Vagina (tissue), 2 donors: ENCODE results near the gene EDC4. TPM values are rescaled to one million over a fixed set of nuclear protein-coding genes. Genes with fewer than 3 reads are reported as not detected.

ENCODE experiments used
- DNase-seq, 2 donors: peaks; one replicate each; pipeline ENCODE4 v3.0.0-alpha.2; 2017; ENCODE audit errors: extremely low spot score in 2 of 2
- H3K27ac ChIP-seq: fragments of 200-600 bp; sonication (generic); one replicate; pipeline ENCODE4 v1.5.1; 2019
- H3K27me3 ChIP-seq: fragments of 200-600 bp; sonication (generic); one replicate; pipeline ENCODE4 v1.5.1; 2019
- H3K36me3 ChIP-seq, 2 donors: fragments of 200-600 bp; sonication (generic); one replicate each; pipeline ENCODE4 v1.5.1; 2017 to 2019
- H3K4me1 ChIP-seq: fragments of 200-600 bp; sonication (generic); one replicate; pipeline ENCODE4 v1.5.1; 2019
- H3K4me3 ChIP-seq, 2 donors: fragments of 200-600 bp; sonication (generic); 1 replicate in 1 of 2; 2 replicates in 1 of 2; pipeline ENCODE4 v1.5.1; 2016 to 2019
- H3K9me3 ChIP-seq: fragments of 200-600 bp; sonication (generic); one replicate; pipeline ENCODE4 v1.5.1; 2019
- CTCF ChIP-seq, 3 experiments: fragments of 450-650 bp in 2 of 3; fragments of 200-600 bp in 1 of 3; sonication (generic) in 1 of 3; IDR thresholded peaks; one replicate each; pipeline ENCODE4 v1.5.1; 2017 to 2019; ENCODE audit warnings: antibody characterized with exemption in 3 of 3, mild to moderate bottlenecking in 2 of 3, moderate library complexity in 2 of 3
- POLR2A ChIP-seq, 2 donors: fragments of 450-650 bp; IDR thresholded peaks; one replicate each; pipeline ENCODE4 v1.6.1; 2017; ENCODE audit warnings: antibody characterized with exemption in 2 of 2, mild to moderate bottlenecking in 2 of 2, moderate library complexity in 2 of 2
- POLR2AphosphoS5 ChIP-seq, 2 donors: sonication (generic); formaldehyde crosslinking; IDR thresholded peaks; one replicate each; pipeline ENCODE4 v1.9.0; 2017; ENCODE audit warnings: antibody characterized with exemption in 2 of 2, mild to moderate bottlenecking in 2 of 2, low read depth in 1 of 2; ENCODE audit not compliant: insufficient read depth in 1 of 2
- intact Hi-C: fragments of 100-400 bp; cut with DNase I; formaldehyde crosslinking; loops from one replicate; pipeline ENCODE4 v1.15.1; 2023
- total RNA-seq: library from RNA; depleted of rRNA; stranded (reverse); fragments of >200 nt; gene quantifications from one replicate; pipeline ENCODE4 v1.2.3, GENCODE V29; 2016

The EDC4 gene
- total RNA-seq, 1 donor from 2014 or later = 71.9 TPM

- Histone ChIP-seq H3K9me3 (no peaks in the 10 kb centered on the region), H3K4me3 (peak overlapping the region; percentile 64 to 72), H3K36me3 (no peaks in the 10 kb centered on the region), H3K27me3 (no peaks in the 10 kb centered on the region), H3K27ac (peak overlapping the region; percentile 100), H3K4me1 (peaks cover 42% of the 10 kb centered on the region)
- intact Hi-C loops = no loop called here
- no peak for DNase-seq
- TF ChIP-seq POLR2A (IDR thresholded peaks at IDR 0.05) (no peak), CTCF (IDR thresholded peaks at IDR 0.05) (no peak), POLR2AphosphoS5 (IDR thresholded peaks at IDR 0.05; ENCODE audit: insufficient read depth in 1 of 2, low read depth in 1 of 2) (no peak)
Measured at GRCh38 chr16:67841198-67841815, 31.5 kb upstream of the EDC4 start.

- intact Hi-C loops = no loop called here
- peak within 1 kb of the TSS; percentile 64 to 72 for H3K4me3 ChIP-seq
- peak within 1 kb of the TSS; percentile 100 for H3K27ac ChIP-seq
- TF ChIP-seq POLR2A (IDR thresholded peaks at IDR 0.05) (peak in 1 of 2 donors; percentile 72), POLR2AphosphoS5 (IDR thresholded peaks at IDR 0.05; ENCODE audit: insufficient read depth in 1 of 2, low read depth in 1 of 2) (peak; percentile 81 to 87), CTCF (IDR thresholded peaks at IDR 0.05) (peak; percentile 58 to 94 (median 77))
- no peaks in the 10 kb centered on the region for H3K36me3 ChIP-seq
- peaks cover 42% of the 10 kb centered on the region for H3K4me1 ChIP-seq
- H3K9me3 ChIP-seq = no peaks in the 10 kb centered on the region
- no peaks in the 10 kb centered on the region for H3K27me3 ChIP-seq
- peak in 1 of 2 donors; percentile 96 for DNase-seq
Measured at GRCh38 chr16:67841816-67842508, 30.9 kb upstream of the EDC4 start, which contains the start of gene THAP11. Gene THAP11, plus strand, starts transcription at chr16:67842320. Its CDS starts 235 bp downstream, at chr16:67842555.

GRCh38 chr16:67842509-67843342, 30.1 kb upstream of the EDC4 start:
- TF ChIP-seq POLR2A (IDR thresholded peaks at IDR 0.05) (no peak), POLR2AphosphoS5 (IDR thresholded peaks at IDR 0.05; ENCODE audit: insufficient read depth in 1 of 2, low read depth in 1 of 2) (no peak), CTCF (IDR thresholded peaks at IDR 0.05) (no peak)
- Histone ChIP-seq H3K9me3 (no peaks in the 10 kb centered on the region), H3K4me3 (peak overlapping the region; percentile 64 to 72), H3K27ac (peak overlapping the region; percentile 100), H3K4me1 (peaks cover 48% of the 10 kb centered on the region), H3K36me3 (no peaks in the 10 kb centered on the region), H3K27me3 (no peaks in the 10 kb centered on the region)
- intact Hi-C loops = no loop called here
- DNase-seq = no peak

DNA sequence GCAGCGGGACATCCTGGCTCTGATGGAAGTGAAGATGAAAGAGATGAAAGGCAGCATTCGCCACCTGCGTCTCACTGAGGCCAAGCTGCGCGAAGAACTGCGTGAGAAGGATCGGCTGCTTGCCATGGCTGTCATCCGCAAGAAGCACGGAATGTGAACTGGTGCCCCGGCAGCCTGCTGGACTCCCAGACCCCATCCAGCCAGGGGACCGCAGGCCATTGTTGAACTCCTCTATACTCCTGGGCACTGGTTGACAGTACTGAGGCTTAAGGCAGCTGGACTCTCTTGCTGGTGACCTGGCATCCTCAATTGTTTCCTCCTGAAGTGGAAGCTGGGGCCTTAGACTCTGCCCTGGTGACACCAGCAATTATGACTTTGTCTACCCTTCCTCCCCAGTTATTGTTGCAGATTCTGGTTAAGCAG, 29.5 kb upstream of the EDC4 start:
- intact Hi-C loops = no loop called here
- H3K4me3 ChIP-seq = peak overlapping the region; percentile 64 to 72
- peak overlapping the region; percentile 100 for H3K27ac ChIP-seq
- no peak for DNase-seq
- H3K27me3 ChIP-seq = no peaks in the 10 kb centered on the region
- H3K9me3 ChIP-seq = no peaks in the 10 kb centered on the region
- no peak for TF ChIP-seq POLR2A (IDR thresholded peaks at IDR 0.05)
- TF ChIP-seq POLR2AphosphoS5 (IDR thresholded peaks at IDR 0.05; ENCODE audit: insufficient read depth in 1 of 2, low read depth in 1 of 2) = no peak
- TF ChIP-seq CTCF (IDR thresholded peaks at IDR 0.05) = no peak
- peaks cover 54% of the 10 kb centered on the region for H3K4me1 ChIP-seq
- no peaks in the 10 kb centered on the region for H3K36me3 ChIP-seq
